Fibroblast of lung (primary cell): ENCODE results near the gene VPS72. TPM values are rescaled to one million over a fixed set of nuclear protein-coding genes. Genes with fewer than 3 reads are reported as not detected.

Source experiments
- DNase-seq, 2 donors: peaks; one replicate each; pipeline versions ENCODE4 v3.0.0 to v3.0.0-alpha.2; 2010; ENCODE audit warnings: low read depth in 2 of 2
- H2AFZ ChIP-seq: 2 replicates; pipeline ENCODE4 v1.5.1; 2012; ENCODE audit warnings: low read length, control low read depth, inconsistent platforms
- H3K27ac ChIP-seq: 2 replicates; pipeline ENCODE4 v1.5.1; 2011; ENCODE audit warnings: low read length, control low read depth; ENCODE audit not compliant: insufficient read depth
- H3K27me3 ChIP-seq: 2 replicates; pipeline ENCODE4 v1.5.1; 2011; ENCODE audit warnings: mild to moderate bottlenecking, low read length; ENCODE audit not compliant: control insufficient read depth, insufficient read depth
- H3K36me3 ChIP-seq: 2 replicates; pipeline ENCODE4 v1.5.1; 2011; ENCODE audit warnings: low read length; ENCODE audit not compliant: control insufficient read depth, insufficient read depth
- H3K4me1 ChIP-seq: 2 replicates; pipeline ENCODE4 v1.5.1; 2011; ENCODE audit warnings: low read length; ENCODE audit not compliant: control insufficient read depth, insufficient read depth; ENCODE audit errors: extremely low read depth
- H3K4me2 ChIP-seq: 2 replicates; pipeline ENCODE4 v1.5.1; 2011; ENCODE audit warnings: low read length, control low read depth; ENCODE audit not compliant: insufficient read depth; ENCODE audit errors: extremely low read depth
- H3K4me3 ChIP-seq, 4 experiments: fragments of 200-600 bp in 1 of 4; sonication (generic) in 1 of 4; replicated peaks in 1 of 4; 2 replicates each; pipeline ENCODE4 v1.5.1; 2011 to 2016; ENCODE audit warnings: low read length in 4 of 4, low read depth in 3 of 4, mild to moderate bottlenecking in 3 of 4, control low read depth in 2 of 4, inconsistent platforms in 1 of 4, mixed read lengths in 1 of 4; ENCODE audit not compliant: insufficient read depth in 1 of 4; ENCODE audit errors: control extremely low read depth in 1 of 4
- H3K79me2 ChIP-seq: 2 replicates; pipeline ENCODE4 v1.5.1; 2012; ENCODE audit warnings: mild to moderate bottlenecking, low read length, inconsistent platforms; ENCODE audit not compliant: control insufficient read depth, insufficient read depth
- H3K9ac ChIP-seq: 2 replicates; pipeline ENCODE4 v1.5.1; 2011; ENCODE audit warnings: mild to moderate bottlenecking, low read length, control low read depth; ENCODE audit not compliant: insufficient read depth
- H3K9me3 ChIP-seq: 2 replicates; pipeline ENCODE4 v1.5.1; 2012; ENCODE audit warnings: low read depth, low read length; ENCODE audit not compliant: control insufficient read depth, insufficient read depth
- H4K20me1 ChIP-seq: 2 replicates; pipeline ENCODE4 v1.5.1; 2011; ENCODE audit warnings: low read length; ENCODE audit not compliant: control insufficient read depth, insufficient read depth; ENCODE audit errors: extremely low read depth
- EZH2 ChIP-seq: IDR thresholded peaks from 2 replicates; pipeline ENCODE4 v1.5.1; 2012; ENCODE audit warnings: low read length, control low read depth, mild to moderate bottlenecking; ENCODE audit errors: missing control alignments
- polyA plus RNA-seq, 2 donors: library from polyadenylated mRNA; depleted of rRNA in 1 of 2; stranded (reverse) in 1 of 2; unstranded in 1 of 2; fragments of >200 nt; gene quantifications; 2 replicates each; pipeline ENCODE4 v1.2.1, GENCODE V29; 2011 to 2012; ENCODE audit warnings: missing spikeins in 1 of 2
- total RNA-seq: library from RNA; depleted of rRNA; stranded (reverse); fragments of >200 nt; gene quantifications from 2 replicates; pipeline ENCODE4 v1.2.1, GENCODE V29; 2014
- TF ChIP-seq, protein P1 (sequence below), 2 donors: IDR thresholded peaks in 1 of 2; conservative IDR thresholded peaks in 1 of 2; 1 replicate in 1 of 2; 2 replicates in 1 of 2; pipeline ENCODE4 v1.5.1; 2011 to 2012; ENCODE audit warnings: low read length in 2 of 2, control low read depth in 1 of 2, inconsistent platforms in 1 of 2, low read depth in 1 of 2, mild to moderate bottlenecking in 1 of 2

Gene VPS72
- total and polyA plus RNA-seq, 2 donors (not counting 1 experiment from before 2014, with no cell fraction given) = 42.9 to 43.8 TPM

DNA sequence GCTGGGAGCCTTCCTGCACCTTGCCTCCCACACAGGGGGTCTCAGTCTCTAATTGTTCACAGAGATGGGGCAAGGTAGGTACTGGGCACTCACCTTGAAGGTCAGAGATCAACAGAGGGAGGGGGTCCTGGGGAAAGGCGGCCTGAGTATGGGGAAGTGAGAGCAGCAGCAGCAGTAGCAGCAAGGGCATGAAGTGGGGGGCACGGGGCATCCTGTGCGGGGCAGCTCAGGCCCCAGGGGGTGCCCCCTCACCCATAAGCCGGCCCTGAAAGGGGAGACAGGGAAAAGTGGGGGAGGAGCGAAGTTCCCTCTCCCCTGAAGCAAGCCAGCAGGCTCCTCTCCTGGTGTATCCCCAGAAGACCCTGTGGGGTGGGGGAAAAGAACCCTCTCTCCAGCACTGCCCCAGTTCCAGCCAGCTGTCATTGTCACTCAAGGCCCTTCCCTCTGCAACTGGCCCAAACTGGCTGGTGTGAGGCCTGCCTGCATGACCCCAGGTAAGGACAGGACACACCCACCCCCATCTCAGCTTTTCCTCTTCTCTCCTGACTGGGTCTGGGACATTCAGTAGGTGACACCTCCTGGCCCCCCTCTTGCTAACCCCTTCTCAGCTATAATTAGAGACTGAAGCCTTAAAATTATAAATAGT, 47.5 kb downstream of the VPS72 start:
- Histone ChIP-seq H4K20me1 (no peaks in the 10 kb centered on the region), H3K79me2 (no peaks in the 10 kb centered on the region), H3K4me1 (peaks cover 10% of the 10 kb centered on the region), H3K36me3 (no peaks in the 10 kb centered on the region), H3K4me2 (no peak overlapping the region), H3K4me3 (no peak overlapping the region), H3K9me3 (no peaks in the 10 kb centered on the region), H3K27ac (no peak overlapping the region), H3K9ac (no peak overlapping the region), H3K27me3 (peaks cover 3% of the 10 kb centered on the region), H2AFZ (no peak overlapping the region)
- no peak for DNase-seq
- no peak for TF ChIP-seq EZH2
- TF ChIP-seq, protein P1, sequence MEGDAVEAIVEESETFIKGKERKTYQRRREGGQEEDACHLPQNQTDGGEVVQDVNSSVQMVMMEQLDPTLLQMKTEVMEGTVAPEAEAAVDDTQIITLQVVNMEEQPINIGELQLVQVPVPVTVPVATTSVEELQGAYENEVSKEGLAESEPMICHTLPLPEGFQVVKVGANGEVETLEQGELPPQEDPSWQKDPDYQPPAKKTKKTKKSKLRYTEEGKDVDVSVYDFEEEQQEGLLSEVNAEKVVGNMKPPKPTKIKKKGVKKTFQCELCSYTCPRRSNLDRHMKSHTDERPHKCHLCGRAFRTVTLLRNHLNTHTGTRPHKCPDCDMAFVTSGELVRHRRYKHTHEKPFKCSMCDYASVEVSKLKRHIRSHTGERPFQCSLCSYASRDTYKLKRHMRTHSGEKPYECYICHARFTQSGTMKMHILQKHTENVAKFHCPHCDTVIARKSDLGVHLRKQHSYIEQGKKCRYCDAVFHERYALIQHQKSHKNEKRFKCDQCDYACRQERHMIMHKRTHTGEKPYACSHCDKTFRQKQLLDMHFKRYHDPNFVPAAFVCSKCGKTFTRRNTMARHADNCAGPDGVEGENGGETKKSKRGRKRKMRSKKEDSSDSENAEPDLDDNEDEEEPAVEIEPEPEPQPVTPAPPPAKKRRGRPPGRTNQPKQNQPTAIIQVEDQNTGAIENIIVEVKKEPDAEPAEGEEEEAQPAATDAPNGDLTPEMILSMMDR (conservative IDR thresholded peaks at IDR 0.05 in 1 of 2, IDR thresholded peaks at IDR 0.05 in 1 of 2; ENCODE audit: low read depth in 1 of 2, low read length in 2 of 2) = no peak

- no peaks in the 10 kb centered on the region for H3K4me1 ChIP-seq
- no peak overlapping the region for H3K27ac ChIP-seq
- H3K27me3 ChIP-seq = no peaks in the 10 kb centered on the region
- no peaks in the 10 kb centered on the region for H3K36me3 ChIP-seq
- no peaks in the 10 kb centered on the region for H3K9me3 ChIP-seq
- H3K4me3 ChIP-seq = no peak overlapping the region
- no peaks in the 10 kb centered on the region for H3K79me2 ChIP-seq
- H2AFZ ChIP-seq = no peak overlapping the region
- no peak for DNase-seq
- H3K9ac ChIP-seq = no peak overlapping the region
- no peak overlapping the region for H3K4me2 ChIP-seq
- no peaks in the 10 kb centered on the region for H4K20me1 ChIP-seq
- TF ChIP-seq, protein P1 (conservative IDR thresholded peaks at IDR 0.05 in 1 of 2, IDR thresholded peaks at IDR 0.05 in 1 of 2; ENCODE audit: low read depth in 1 of 2, low read length in 2 of 2) = no peak
- TF ChIP-seq EZH2 = no peak
These were observed 52.2 kb downstream of the VPS72 start for GRCh38 chr1:151137789-151138188.

DNA sequence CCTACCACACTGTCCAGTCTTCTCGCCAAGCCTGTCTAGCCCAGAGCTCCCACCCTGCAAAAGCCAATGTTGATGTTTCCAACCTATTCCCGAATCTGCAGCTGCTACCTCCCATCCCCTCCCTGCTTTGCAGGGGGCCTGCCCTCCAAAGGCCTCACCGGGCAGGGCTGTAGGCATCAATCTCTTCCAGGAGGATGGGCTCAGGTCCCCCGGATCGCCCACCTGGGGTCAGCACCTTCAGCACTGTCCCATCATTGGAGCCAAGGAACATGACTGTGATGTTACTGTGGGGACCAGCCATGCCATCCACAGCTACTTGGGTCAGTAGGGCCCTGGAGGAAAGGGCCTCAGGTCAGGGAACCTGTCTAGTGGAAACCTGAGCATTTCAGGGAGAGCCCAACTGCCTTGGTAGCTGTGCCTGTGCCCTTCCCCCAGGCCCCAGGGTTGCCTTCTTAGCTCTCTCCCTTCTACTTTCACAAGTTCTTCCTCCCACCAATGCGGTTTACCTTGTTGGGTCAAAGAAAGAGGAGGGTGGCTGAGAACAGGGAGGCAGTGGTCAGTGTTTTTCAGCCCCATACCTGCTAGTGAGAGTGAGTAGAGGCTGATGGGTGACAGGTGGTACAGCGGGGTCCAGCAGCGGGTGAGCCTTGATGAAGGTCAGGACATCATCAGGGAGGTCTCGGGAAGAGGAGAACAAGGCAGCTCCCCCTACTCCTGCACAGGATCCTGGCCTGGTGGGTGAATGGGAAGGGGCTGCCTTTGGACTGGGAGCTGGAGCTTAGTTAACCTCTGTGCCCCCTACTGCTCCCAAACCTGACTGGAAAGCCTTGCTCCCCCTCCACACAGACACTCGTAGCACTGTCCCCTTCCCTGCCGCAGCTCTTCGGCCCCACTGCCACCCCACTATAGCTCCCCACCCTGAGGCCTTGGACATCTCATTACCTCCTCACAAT, 54.3 kb downstream of the VPS72 start:
- H3K27ac ChIP-seq = no peak overlapping the region
- no peak for DNase-seq

More for the DNA sequence above, 54.3 kb downstream of the VPS72 start:
- Histone ChIP-seq H3K79me2 (no peaks in the 10 kb centered on the region), H3K27me3 (no peaks in the 10 kb centered on the region), H3K4me1 (peaks cover 6% of the 10 kb centered on the region), H3K36me3 (no peaks in the 10 kb centered on the region), H2AFZ (no peak overlapping the region), H4K20me1 (no peaks in the 10 kb centered on the region), H3K9ac (no peak overlapping the region), H3K4me2 (no peak overlapping the region), H3K9me3 (no peaks in the 10 kb centered on the region), H3K4me3 (no peak overlapping the region)
- TF ChIP-seq, protein P1 (conservative IDR thresholded peaks at IDR 0.05 in 1 of 2, IDR thresholded peaks at IDR 0.05 in 1 of 2; ENCODE audit: low read depth in 1 of 2, low read length in 2 of 2) = no peak
- TF ChIP-seq EZH2 = no peak
